Measurements from ENCODE around the gene TRPM2.

The TRPM2 gene

GRCh38 chr21:44317241-44317782 lies 36.1 kb upstream of the TRPM2 start:
- H3K27ac Mint-ChIP-seq: no peak overlapping the region
- no peak overlapping the region for H3K4me3 Mint-ChIP-seq
- H3K9me3 Mint-ChIP-seq: no peaks in the 10 kb centered on the region
- no peaks in the 10 kb centered on the region for H3K4me1 Mint-ChIP-seq (ENCODE audit: low read depth)
- peaks cover 72% of the 10 kb centered on the region for H3K36me3 Mint-ChIP-seq (ENCODE audit: low read depth)
- DNase-seq: no peak
- no peaks in the 10 kb centered on the region for H3K27me3 Mint-ChIP-seq

- Mint-ChIP-seq H3K4me3 (no peak overlapping the region), H3K27me3 (no peaks in the 10 kb centered on the region), H3K27ac (peak overlapping the region; percentile 33), H3K9me3 (no peaks in the 10 kb centered on the region), H3K36me3 (ENCODE audit: low read depth) (peaks cover 73% of the 10 kb centered on the region), H3K4me1 (ENCODE audit: low read depth) (no peaks in the 10 kb centered on the region)
- DNase-seq: no peak
These were observed 35.5 kb upstream of the TRPM2 start for GRCh38 chr21:44317871-44318270.

- no peak for DNase-seq
- H3K4me3 Mint-ChIP-seq: no peak overlapping the region
- H3K27me3 Mint-ChIP-seq: no peaks in the 10 kb centered on the region
- H3K4me1 Mint-ChIP-seq (ENCODE audit: low read depth): no peaks in the 10 kb centered on the region
- no peaks in the 10 kb centered on the region for H3K9me3 Mint-ChIP-seq
- peaks cover 76% of the 10 kb centered on the region for H3K36me3 Mint-ChIP-seq (ENCODE audit: low read depth)
- H3K27ac Mint-ChIP-seq: peak overlapping the region; percentile 44
These were observed 34.7 kb upstream of the TRPM2 start for GRCh38 chr21:44318489-44319285.

GRCh38 chr21:44319407-44320065 lies 33.9 kb upstream of the TRPM2 start:
- H3K27ac Mint-ChIP-seq: no peak overlapping the region
- H3K9me3 Mint-ChIP-seq: no peaks in the 10 kb centered on the region
- H3K4me1 Mint-ChIP-seq (ENCODE audit: low read depth): no peaks in the 10 kb centered on the region
- no peak for DNase-seq
- no peaks in the 10 kb centered on the region for H3K27me3 Mint-ChIP-seq
- peaks cover 74% of the 10 kb centered on the region for H3K36me3 Mint-ChIP-seq (ENCODE audit: low read depth)
- no peak overlapping the region for H3K4me3 Mint-ChIP-seq

GRCh38 chr21:44320847-44321246 lies 32.6 kb upstream of the TRPM2 start:
- no peaks in the 10 kb centered on the region for H3K27me3 Mint-ChIP-seq
- peaks cover 73% of the 10 kb centered on the region for H3K36me3 Mint-ChIP-seq (ENCODE audit: low read depth)
- H3K4me1 Mint-ChIP-seq (ENCODE audit: low read depth): no peaks in the 10 kb centered on the region
- no peak for DNase-seq
- no peak overlapping the region for H3K4me3 Mint-ChIP-seq
- no peak overlapping the region for H3K27ac Mint-ChIP-seq
- no peaks in the 10 kb centered on the region for H3K9me3 Mint-ChIP-seq

GRCh38 chr21:44321846-44322450 lies 31.5 kb upstream of the TRPM2 start:
- H3K4me1 Mint-ChIP-seq (ENCODE audit: low read depth): no peaks in the 10 kb centered on the region
- no peaks in the 10 kb centered on the region for H3K27me3 Mint-ChIP-seq
- no peak overlapping the region for H3K4me3 Mint-ChIP-seq
- no peak for DNase-seq
- H3K27ac Mint-ChIP-seq: no peak overlapping the region
- no peaks in the 10 kb centered on the region for H3K9me3 Mint-ChIP-seq
- peaks cover 67% of the 10 kb centered on the region for H3K36me3 Mint-ChIP-seq (ENCODE audit: low read depth)

- Mint-ChIP-seq H3K27me3 (no peaks in the 10 kb centered on the region), H3K9me3 (no peaks in the 10 kb centered on the region), H3K4me1 (ENCODE audit: low read depth) (no peaks in the 10 kb centered on the region), H3K36me3 (ENCODE audit: low read depth) (peaks cover 67% of the 10 kb centered on the region), H3K4me3 (no peak overlapping the region), H3K27ac (peak overlapping the region; percentile 63)
- no peak for DNase-seq
These were observed 30.6 kb upstream of the TRPM2 start for GRCh38 chr21:44322621-44323325.

GRCh38 chr21:44323591-44323990 lies 29.8 kb upstream of the TRPM2 start:
- Mint-ChIP-seq H3K4me3 (no peak overlapping the region), H3K36me3 (ENCODE audit: low read depth) (peaks cover 64% of the 10 kb centered on the region), H3K4me1 (ENCODE audit: low read depth) (no peaks in the 10 kb centered on the region), H3K27ac (peak overlapping the region; percentile 14), H3K9me3 (no peaks in the 10 kb centered on the region), H3K27me3 (no peaks in the 10 kb centered on the region)
- DNase-seq: no peak

GRCh38 chr21:44324106-44324853 lies 29.1 kb upstream of the TRPM2 start:
- Mint-ChIP-seq H3K36me3 (ENCODE audit: low read depth) (peaks cover 62% of the 10 kb centered on the region), H3K27ac (no peak overlapping the region), H3K4me1 (ENCODE audit: low read depth) (no peaks in the 10 kb centered on the region), H3K4me3 (no peak overlapping the region), H3K27me3 (no peaks in the 10 kb centered on the region), H3K9me3 (no peaks in the 10 kb centered on the region)
- DNase-seq: no peak

- Mint-ChIP-seq H3K36me3 (ENCODE audit: low read depth) (peaks cover 62% of the 10 kb centered on the region), H3K4me3 (no peak overlapping the region), H3K27me3 (no peaks in the 10 kb centered on the region), H3K27ac (no peak overlapping the region), H3K9me3 (no peaks in the 10 kb centered on the region), H3K4me1 (ENCODE audit: low read depth) (no peaks in the 10 kb centered on the region)
- no peak for DNase-seq
These were observed 28.6 kb upstream of the TRPM2 start for GRCh38 chr21:44324854-44325107.

- Mint-ChIP-seq H3K36me3 (ENCODE audit: low read depth) (peaks cover 54% of the 10 kb centered on the region), H3K27me3 (no peaks in the 10 kb centered on the region), H3K9me3 (no peaks in the 10 kb centered on the region), H3K4me3 (no peak overlapping the region), H3K27ac (peak overlapping the region; percentile 11), H3K4me1 (ENCODE audit: low read depth) (no peaks in the 10 kb centered on the region)
- no peak for DNase-seq
These were observed 27.8 kb upstream of the TRPM2 start for GRCh38 chr21:44325386-44326271.

- peaks cover 50% of the 10 kb centered on the region for H3K36me3 Mint-ChIP-seq (ENCODE audit: low read depth)
- no peaks in the 10 kb centered on the region for H3K27me3 Mint-ChIP-seq
- no peaks in the 10 kb centered on the region for H3K4me1 Mint-ChIP-seq (ENCODE audit: low read depth)
- H3K9me3 Mint-ChIP-seq: no peaks in the 10 kb centered on the region
- no peak overlapping the region for H3K27ac Mint-ChIP-seq
- no peak for DNase-seq
- H3K4me3 Mint-ChIP-seq: no peak overlapping the region
These were observed 27.2 kb upstream of the TRPM2 start for GRCh38 chr21:44326272-44326647.

GRCh38 chr21:44326716-44327602 lies 26.5 kb upstream of the TRPM2 start:
- Mint-ChIP-seq H3K27ac (no peak overlapping the region), H3K36me3 (ENCODE audit: low read depth) (peaks cover 50% of the 10 kb centered on the region), H3K27me3 (no peaks in the 10 kb centered on the region), H3K9me3 (no peaks in the 10 kb centered on the region), H3K4me3 (no peak overlapping the region), H3K4me1 (ENCODE audit: low read depth) (no peaks in the 10 kb centered on the region)
- DNase-seq: no peak
